NCI-H524 (cell line): ENCODE results near the gene FOXO3.

Experiments used
- DNase-seq, 2 experiments: peaks; one replicate each; lab custom pipeline; 2025; lab: John Stamatoyannopoulos, UW

The FOXO3 gene

DNA sequence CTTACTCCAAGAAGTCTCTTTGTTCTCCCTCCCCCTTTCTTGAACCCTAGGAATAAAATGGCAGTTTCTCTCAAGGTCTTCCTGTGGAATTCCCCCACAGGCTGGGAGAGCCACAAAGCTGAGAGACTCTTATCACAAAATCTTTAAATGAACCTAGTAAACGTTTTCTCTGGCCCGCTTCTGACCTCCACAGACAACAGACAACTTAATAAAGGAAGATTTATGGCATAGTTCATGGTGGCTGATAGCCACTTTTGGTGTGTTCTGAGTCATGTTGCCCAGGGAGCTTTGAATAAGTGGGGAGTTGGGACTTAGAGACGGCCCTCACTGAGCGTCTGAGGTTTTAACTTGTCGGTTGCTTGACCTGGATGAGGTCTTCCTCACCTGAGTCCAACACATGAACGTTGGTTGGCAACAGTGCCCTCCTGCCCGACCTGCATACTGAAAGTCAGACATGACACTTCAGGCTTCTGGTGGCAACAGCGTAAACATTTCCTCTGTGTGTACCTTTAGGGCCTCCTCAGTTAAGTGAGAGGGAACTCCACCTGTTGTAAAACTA lies 124.1 kb downstream of the FOXO3 start:
- no peak for DNase-seq

GRCh38 chr6:108685970-108686369 lies 125.3 kb downstream of the FOXO3 start:
- DNase-seq, result no peak

DNA sequence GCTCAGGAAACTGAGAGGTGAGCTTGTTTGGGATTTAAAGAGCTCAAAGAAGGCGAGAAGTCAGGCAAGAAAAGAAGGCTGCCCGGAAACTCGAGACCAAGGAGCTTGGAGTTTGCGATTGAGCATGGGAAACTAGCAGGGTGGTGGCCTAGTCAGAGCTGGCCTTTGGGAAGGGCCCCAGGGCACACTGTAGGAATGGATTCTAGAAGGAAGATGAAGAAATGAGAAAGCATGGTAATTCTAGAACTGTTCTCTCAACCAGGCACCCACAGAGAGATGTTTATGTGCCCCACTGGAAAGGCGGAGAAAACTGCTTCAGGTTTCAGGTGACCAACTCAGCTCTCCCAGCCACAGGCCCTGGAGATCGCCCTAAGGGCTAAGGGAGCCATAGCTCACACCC lies 126.2 kb downstream of the FOXO3 start:
- DNase-seq, result no peak

- no peak for DNase-seq
These were observed 127.2 kb downstream of the FOXO3 start for GRCh38 chr6:108687921-108688320.

DNA sequence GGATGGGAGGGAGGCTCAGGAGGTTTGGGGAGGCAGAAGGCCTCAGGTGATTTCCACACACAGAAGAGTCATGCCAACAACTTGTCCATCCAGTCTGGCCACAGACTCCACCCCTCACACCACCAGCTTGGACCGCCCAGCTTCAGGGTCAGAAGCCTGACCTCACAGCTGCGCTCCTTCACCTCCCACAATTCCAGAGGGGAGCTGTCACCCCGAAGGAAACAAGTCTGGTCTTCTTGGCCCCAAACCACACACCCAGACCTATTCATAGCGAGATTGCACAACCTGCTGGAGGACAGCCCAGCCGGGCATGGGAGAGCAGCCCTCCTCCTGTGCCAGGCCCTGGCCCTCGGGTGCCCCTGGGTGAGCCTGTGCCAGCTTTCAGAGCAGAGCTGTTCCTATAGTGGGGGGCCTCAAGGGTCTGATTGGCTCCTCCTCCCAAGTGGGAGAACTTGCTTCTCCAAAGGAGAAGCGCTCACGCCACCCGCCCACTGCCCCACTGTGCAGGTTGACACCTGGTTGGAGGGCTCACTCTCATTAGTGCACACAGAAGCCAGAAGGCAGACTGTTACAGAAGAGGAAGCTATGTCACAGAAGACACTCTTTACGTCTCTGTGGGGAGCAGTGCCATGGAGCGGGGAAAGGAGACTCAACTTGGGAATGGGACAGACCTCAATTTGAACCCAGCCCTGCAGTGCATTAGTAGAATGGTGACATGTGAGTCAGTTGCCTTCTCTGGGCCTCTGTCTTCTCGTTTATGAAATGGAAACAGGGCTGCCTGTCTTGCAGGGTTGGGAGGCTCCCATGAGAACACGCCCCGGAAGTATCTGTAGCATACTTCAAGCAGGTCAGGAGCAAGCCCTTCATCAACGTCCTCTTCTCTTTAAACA lies 128.8 kb downstream of the FOXO3 start:
- DNase-seq, result no peak

- no peak for DNase-seq
These were observed 129.8 kb downstream of the FOXO3 start for GRCh38 chr6:108690326-108691049.

DNA sequence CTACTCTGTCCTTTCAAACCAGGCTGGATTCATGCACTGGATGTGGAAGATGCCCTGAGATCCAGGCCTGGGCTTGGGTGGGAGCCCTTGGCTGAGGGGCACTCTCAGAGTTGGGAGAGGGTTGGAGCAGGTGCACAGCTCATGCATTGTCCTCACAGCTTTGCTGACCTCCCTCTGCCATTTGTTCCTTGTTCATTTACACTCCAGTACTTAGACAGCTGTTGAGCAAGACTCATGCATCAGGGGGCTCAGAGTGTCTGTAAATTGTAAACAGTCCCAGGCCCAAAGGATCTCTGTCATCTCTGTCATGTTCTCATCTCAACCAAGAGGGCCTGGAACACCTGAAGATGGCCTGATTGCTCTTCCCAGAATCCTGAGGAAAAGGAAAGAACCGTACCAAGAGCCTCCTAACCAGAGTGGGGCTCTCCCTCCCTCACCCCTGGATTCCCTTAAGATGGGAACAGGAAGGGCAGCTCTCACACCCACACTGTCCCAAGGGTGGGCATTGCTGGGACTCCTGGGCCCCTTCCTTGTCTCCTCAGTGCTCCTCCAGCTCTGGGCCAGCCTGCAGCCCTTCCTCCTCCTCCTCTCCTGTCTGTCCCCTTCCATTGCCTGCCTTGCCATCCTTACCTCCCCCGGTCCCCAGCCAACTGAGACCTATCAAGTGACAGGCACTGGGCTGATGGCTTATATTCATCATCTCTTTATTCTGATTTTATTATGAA lies 132.9 kb downstream of the FOXO3 start:
- DNase-seq, result no peak

- no peak for DNase-seq
These were observed 134.1 kb downstream of the FOXO3 start for GRCh38 chr6:108694816-108695215.

DNA sequence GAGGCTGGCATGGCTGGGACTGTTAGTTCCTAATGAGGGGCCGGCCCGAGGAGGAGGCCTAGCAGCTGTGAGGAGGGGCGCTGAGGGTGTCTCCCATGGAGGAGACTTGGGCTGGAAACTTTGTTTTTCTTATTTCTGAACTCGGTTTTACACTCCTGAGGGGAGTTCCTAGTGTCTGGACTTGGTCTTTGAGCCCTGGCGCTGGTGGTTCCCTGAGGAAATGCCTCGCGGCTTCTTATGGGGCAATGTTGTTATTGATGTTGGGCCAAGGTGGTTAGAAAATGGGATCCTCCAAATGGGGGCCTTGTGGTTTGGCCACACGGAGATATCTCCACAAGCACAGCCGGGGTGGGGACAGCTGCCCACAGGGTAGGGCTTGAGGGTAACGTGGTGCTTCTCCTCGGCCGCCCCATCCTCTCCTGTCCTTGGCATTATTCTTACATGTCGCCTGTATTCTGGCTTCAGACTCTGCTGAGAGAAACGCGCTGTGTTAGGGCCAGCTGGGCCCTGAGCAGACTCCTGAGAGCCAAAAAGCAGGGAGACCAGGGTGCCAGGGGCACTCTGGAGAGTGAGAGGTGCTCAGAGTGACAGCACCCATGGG lies 136.9 kb downstream of the FOXO3 start:
- no peak for DNase-seq

DNA sequence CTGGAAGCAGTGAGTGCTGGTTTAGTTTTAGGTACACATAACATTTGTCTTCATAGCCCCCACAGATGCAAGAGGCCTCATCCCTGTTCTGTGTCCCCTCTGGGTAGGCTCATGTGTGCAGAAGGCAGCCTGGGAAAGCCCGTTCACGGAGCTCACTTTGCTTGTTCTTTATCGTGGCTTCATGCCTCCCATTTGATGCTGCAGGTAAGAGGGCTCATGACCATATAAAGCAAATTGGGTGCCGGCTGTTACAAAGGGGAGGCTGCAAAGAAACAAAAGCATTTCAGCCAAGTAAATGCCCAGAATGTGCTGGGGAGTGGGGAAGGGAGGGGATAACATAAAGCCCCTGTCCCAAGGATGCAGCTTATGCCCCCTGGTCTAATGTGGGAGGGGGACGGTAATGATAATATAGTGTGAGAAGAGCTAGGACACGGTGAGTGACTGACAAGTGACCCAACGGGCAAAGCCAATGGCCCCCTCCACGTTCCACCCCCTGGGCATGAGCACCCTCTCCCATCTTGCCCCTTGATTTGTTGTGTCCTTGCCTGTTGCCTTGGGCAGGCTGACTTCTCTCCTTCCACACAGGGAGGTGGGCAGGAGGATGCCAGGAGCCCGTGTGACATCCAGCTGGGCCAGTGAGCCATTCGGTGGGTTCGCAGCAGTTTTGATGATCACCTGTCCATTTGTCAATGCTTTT lies 138.0 kb downstream of the FOXO3 start:
- DNase-seq, result no peak

DNA sequence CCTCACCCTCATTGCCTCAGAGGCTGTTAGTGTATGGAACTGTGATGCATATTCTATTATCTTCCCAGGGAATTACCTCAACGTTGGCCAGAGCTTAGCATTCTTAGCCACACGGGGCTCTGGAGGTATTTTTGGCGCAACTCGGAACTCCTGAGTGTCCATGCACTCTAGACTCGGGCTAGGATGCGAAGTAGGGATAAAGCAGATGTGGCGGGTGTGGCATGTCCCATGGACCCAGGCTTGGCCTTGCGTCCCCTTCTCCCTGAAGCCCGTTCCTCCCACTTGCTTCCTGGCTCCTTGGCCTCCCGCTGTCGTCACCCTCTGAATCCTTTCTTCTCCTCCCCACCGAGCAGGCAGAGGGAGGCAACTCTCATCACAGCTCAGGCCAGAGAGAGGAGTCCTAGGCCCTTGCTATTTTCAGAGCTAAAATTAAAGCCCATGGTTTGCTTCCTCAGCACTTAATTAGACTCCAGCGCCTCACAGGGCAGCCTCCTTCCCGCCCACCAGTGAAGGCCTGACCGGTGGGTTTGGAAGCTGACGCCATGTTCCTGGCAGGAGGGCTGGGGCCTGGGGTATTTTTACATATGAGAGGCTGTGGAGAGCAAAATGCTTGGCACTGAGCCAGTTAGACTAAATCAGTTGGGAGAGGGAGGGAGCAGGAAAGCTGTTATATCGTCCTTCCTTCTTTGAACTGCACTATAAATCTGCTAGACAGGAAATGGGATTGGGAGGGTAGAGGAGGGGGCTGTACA lies 138.7 kb downstream of the FOXO3 start:
- peak in 1 of 2 experiments; percentile 40 for DNase-seq

DNA sequence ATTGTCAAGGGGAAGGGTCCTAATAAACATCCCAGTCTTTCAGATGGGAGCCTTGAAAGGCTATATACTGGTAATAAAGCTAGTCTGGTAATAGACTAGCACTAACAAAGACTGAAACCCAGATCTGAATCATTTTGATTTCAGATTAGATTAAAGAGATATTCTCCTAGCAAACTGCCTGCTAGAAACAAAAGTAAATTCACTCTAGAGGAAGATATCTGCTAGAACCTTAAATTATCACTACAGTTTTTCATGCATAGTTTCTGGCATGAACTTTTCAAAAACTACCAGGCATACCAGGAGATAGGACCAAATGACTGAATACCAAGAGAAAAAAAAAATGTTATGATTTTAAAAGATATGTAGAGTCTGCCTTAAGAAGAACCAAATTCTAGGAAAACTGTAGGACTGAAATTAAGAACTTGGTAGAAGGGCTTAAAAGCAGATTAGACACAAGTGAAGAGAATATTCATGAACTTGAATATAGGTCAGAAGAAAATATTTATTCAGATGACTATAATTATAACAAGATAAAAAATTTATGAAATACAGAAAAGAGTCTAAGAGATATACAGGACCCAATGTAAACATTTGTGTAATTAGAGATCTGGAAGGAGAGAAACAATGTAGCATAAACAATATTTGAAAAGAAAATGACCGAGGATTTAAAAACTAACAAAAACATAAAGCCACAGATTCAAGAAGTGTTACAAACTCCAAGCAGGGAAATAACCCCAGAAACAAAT lies 141.6 kb downstream of the FOXO3 start:
- DNase-seq, result no peak

DNA sequence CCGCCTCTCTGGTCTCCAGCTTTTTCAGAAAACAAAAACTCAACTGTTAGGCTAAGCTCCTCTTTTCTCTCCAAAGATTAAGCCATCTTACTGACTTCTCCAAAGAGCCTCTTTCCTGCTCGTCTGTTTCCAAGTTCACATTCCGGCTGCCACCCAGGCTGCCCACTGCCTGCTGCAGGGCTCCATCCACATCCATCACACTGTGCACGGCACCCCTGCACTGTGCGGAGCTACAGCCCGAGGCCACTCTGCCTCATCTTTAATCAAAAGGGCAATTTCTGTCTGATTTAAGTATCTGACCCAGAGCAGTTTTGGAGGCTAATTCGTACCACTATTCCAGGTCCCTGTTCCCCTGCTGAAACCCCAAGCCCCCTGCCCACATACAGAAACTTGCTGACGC lies 145.9 kb downstream of the FOXO3 start:
- no peak for DNase-seq

DNA sequence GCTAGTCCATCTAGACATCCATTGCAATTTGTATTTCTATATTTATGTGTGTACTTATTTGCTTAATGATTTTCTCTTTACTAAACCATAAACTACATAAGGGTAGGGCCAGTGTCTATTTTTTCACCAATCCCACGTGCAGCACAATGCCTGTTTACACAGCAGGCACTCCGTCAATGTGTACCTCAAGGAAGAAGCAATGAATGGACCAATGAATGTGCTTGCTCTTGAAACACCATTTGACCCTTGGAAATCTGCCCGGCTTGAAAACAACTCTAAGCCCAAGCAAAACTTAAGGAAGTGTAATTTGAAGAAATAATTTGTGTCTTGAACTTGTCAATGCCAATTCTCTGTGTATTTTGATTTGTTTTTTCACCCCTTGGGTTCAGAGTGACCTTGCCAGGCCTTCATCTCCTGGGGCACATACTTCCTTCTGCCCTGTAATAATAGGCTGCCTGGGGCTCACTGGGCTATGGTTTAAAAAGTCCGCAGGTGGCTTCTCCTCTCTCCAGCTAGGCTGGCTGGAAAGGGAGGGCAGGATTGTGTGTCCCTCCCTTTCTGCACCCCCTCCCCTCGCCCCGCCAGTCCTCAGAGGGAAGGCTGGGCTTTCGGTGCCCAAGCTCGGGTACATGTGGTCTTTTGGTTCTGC lies 146.7 kb downstream of the FOXO3 start:
- no peak for DNase-seq

GRCh38 chr6:108710030-108710429 lies 149.3 kb downstream of the FOXO3 start:
- no peak for DNase-seq

GRCh38 chr6:108710551-108710950 lies 149.8 kb downstream of the FOXO3 start:
- DNase-seq, result no peak

DNA sequence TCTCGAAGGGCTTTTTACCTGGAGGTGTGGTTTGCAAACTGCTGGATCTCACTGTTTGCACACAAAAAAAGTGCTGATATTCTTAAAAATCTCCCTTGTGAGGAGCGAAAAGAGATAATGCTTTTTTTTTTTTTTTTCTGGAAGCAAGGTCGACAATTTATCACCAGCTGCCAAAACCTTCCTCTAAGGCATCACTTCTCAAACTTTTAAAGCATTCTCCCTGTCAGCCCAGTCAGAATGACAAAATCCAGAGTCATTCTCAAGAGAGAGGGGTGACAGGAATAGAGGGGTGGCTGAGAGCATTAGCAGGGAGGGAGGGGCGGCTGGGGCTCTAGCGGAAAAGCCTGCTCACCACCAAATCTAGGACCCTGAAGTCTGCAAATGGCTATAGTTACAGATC lies 150.4 kb downstream of the FOXO3 start:
- DNase-seq, result no peak

DNA sequence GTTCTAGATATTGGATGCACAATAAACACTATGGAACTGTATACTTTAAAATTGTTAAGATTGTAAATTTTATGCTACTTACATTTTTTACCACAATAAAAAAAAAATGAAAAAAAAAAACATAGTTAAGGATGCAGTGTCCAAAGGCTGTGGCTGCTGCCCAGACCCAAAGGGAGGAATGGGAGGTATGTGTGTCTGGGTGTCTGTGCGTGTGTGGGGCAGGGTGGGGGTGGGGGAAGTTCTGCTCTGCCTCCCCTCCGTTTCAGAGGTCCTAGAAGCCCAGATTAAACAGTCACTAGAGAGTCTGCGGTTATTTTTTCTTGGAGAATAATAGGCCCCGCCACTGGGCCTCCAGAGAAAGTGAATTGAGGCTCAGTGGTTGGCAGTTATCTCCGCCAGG lies 151.1 kb downstream of the FOXO3 start:
- DNase-seq, result no peak

DNA sequence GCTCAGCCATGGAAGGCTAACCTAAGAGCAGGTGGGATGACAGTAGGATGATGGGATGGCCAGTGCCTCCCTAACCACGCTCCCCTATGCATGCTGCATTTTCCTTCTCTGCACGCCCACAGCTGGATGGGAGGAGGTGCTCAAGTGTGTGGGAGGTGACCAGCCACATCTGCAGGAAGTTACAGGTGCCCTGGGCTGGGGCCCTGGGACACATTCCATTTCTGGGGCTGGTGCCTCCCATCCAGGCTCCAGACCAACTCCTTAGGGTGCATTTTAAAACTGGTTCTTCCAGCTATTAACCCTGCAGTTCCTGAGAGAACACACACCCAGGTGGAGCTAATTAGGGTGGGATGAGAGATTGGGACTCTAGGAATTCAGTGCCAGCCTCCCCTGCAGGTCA lies 152.2 kb downstream of the FOXO3 start:
- no peak for DNase-seq
